ENCODE results near the gene CSMD2. TPM values are rescaled to one million over a fixed set of nuclear protein-coding genes. Genes with fewer than 3 reads are reported as not detected.

CSMD2 gene
- total and polyA plus RNA-seq, 2 donors (not counting 1 experiment from before 2014, with no cell fraction given): 2.2 to 7.6 TPM

GRCh38 chr1:34130306-34130705, 34.7 kb downstream of the CSMD2 start:
- no peak overlapping the region for H3K4me3 ChIP-seq (replicated peaks in 1 of 4; ENCODE audit: control extremely low read depth in 1 of 4, insufficient read depth in 1 of 4, low read depth in 3 of 4, low read length in 4 of 4)
- no peaks in the 10 kb centered on the region for H3K36me3 ChIP-seq (ENCODE audit: control insufficient read depth, insufficient read depth, low read length)
- H3K4me1 ChIP-seq (ENCODE audit: control insufficient read depth, extremely low read depth, insufficient read depth, low read length): no peaks in the 10 kb centered on the region
- no peaks in the 10 kb centered on the region for H4K20me1 ChIP-seq (ENCODE audit: control insufficient read depth, extremely low read depth, insufficient read depth, low read length)
- no peak for DNase-seq (ENCODE audit: low read depth in 2 of 2)
- no peak overlapping the region for H3K9ac ChIP-seq (ENCODE audit: insufficient read depth, low read length)
- H3K27me3 ChIP-seq (ENCODE audit: control insufficient read depth, insufficient read depth, low read length): no peaks in the 10 kb centered on the region
- no peaks in the 10 kb centered on the region for H3K9me3 ChIP-seq (ENCODE audit: control insufficient read depth, insufficient read depth, low read depth, low read length)
- no peak overlapping the region for H3K4me2 ChIP-seq (ENCODE audit: extremely low read depth, insufficient read depth, low read length)
- H2AFZ ChIP-seq (ENCODE audit: low read length): no peak overlapping the region
- no peak overlapping the region for H3K27ac ChIP-seq (ENCODE audit: insufficient read depth, low read length)
- no peaks in the 10 kb centered on the region for H3K79me2 ChIP-seq (ENCODE audit: control insufficient read depth, insufficient read depth, low read length)
- no peak for TF ChIP-seq EZH2 (IDR thresholded peaks at IDR 0.05; ENCODE audit: low read length, missing control alignments)

- H3K9ac ChIP-seq (ENCODE audit: insufficient read depth, low read length): no peak overlapping the region
- H3K36me3 ChIP-seq (ENCODE audit: control insufficient read depth, insufficient read depth, low read length): no peaks in the 10 kb centered on the region
- H3K27ac ChIP-seq (ENCODE audit: insufficient read depth, low read length): no peak overlapping the region
- no peak for DNase-seq (ENCODE audit: low read depth in 2 of 2)
- H3K79me2 ChIP-seq (ENCODE audit: control insufficient read depth, insufficient read depth, low read length): no peaks in the 10 kb centered on the region
- no peaks in the 10 kb centered on the region for H3K4me1 ChIP-seq (ENCODE audit: control insufficient read depth, extremely low read depth, insufficient read depth, low read length)
- H4K20me1 ChIP-seq (ENCODE audit: control insufficient read depth, extremely low read depth, insufficient read depth, low read length): no peaks in the 10 kb centered on the region
- no peak overlapping the region for H3K4me3 ChIP-seq (replicated peaks in 1 of 4; ENCODE audit: control extremely low read depth in 1 of 4, insufficient read depth in 1 of 4, low read depth in 3 of 4, low read length in 4 of 4)
- no peak overlapping the region for H2AFZ ChIP-seq (ENCODE audit: low read length)
- H3K4me2 ChIP-seq (ENCODE audit: extremely low read depth, insufficient read depth, low read length): no peak overlapping the region
- no peaks in the 10 kb centered on the region for H3K27me3 ChIP-seq (ENCODE audit: control insufficient read depth, insufficient read depth, low read length)
- H3K9me3 ChIP-seq (ENCODE audit: control insufficient read depth, insufficient read depth, low read depth, low read length): no peaks in the 10 kb centered on the region
- no peak for TF ChIP-seq CTCF (conservative IDR thresholded peaks at IDR 0.05 in 1 of 2, IDR thresholded peaks at IDR 0.05 in 1 of 2; ENCODE audit: low read depth in 1 of 2, low read length in 2 of 2)
- TF ChIP-seq EZH2 (IDR thresholded peaks at IDR 0.05; ENCODE audit: low read length, missing control alignments): no peak
Observed at GRCh38 chr1:34129630-34130029, 35.4 kb downstream of the CSMD2 start.

GRCh38 chr1:34128186-34128889, 36.7 kb downstream of the CSMD2 start:
- H3K9me3 ChIP-seq (ENCODE audit: control insufficient read depth, insufficient read depth, low read depth, low read length): no peaks in the 10 kb centered on the region
- no peak for DNase-seq (ENCODE audit: low read depth in 2 of 2)
- H3K36me3 ChIP-seq (ENCODE audit: control insufficient read depth, insufficient read depth, low read length): no peaks in the 10 kb centered on the region
- no peak overlapping the region for H3K27ac ChIP-seq (ENCODE audit: insufficient read depth, low read length)
- H3K27me3 ChIP-seq (ENCODE audit: control insufficient read depth, insufficient read depth, low read length): no peaks in the 10 kb centered on the region
- no peaks in the 10 kb centered on the region for H4K20me1 ChIP-seq (ENCODE audit: control insufficient read depth, extremely low read depth, insufficient read depth, low read length)
- no peak overlapping the region for H2AFZ ChIP-seq (ENCODE audit: low read length)
- H3K4me2 ChIP-seq (ENCODE audit: extremely low read depth, insufficient read depth, low read length): no peak overlapping the region
- no peaks in the 10 kb centered on the region for H3K4me1 ChIP-seq (ENCODE audit: control insufficient read depth, extremely low read depth, insufficient read depth, low read length)
- TF ChIP-seq EZH2 (IDR thresholded peaks at IDR 0.05; ENCODE audit: low read length, missing control alignments): no peak
- H3K4me3 ChIP-seq (replicated peaks in 1 of 4; ENCODE audit: control extremely low read depth in 1 of 4, insufficient read depth in 1 of 4, low read depth in 3 of 4, low read length in 4 of 4): no peak overlapping the region
- H3K9ac ChIP-seq (ENCODE audit: insufficient read depth, low read length): no peak overlapping the region
- no peaks in the 10 kb centered on the region for H3K79me2 ChIP-seq (ENCODE audit: control insufficient read depth, insufficient read depth, low read length)
